Bone marrow (tissue), 2 donors: ENCODE data around the gene MBOAT7.
A peak's percentile ranks its signal among the peaks of the same experiment; 100 is the strongest.

Experiments used
- DNase-seq, 2 donors: peaks; one replicate each; lab custom pipeline; 2025; lab: John Stamatoyannopoulos, UW

The MBOAT7 gene

GRCh38 chr19:54141356-54141755 is 48.0 kb downstream of the MBOAT7 start:
- no peak for DNase-seq

GRCh38 chr19:54138489-54139256 is 50.7 kb downstream of the MBOAT7 start:
- DNase-seq = no peak

GRCh38 chr19:54137699-54138488 is 51.5 kb downstream of the MBOAT7 start, which contains the start of gene CNOT3:
Gene CNOT3 (plus strand): TSS chr19:54137762. CDS start chr19:54142979, 5,217 bp downstream.
- DNase-seq = no peak

DNA sequence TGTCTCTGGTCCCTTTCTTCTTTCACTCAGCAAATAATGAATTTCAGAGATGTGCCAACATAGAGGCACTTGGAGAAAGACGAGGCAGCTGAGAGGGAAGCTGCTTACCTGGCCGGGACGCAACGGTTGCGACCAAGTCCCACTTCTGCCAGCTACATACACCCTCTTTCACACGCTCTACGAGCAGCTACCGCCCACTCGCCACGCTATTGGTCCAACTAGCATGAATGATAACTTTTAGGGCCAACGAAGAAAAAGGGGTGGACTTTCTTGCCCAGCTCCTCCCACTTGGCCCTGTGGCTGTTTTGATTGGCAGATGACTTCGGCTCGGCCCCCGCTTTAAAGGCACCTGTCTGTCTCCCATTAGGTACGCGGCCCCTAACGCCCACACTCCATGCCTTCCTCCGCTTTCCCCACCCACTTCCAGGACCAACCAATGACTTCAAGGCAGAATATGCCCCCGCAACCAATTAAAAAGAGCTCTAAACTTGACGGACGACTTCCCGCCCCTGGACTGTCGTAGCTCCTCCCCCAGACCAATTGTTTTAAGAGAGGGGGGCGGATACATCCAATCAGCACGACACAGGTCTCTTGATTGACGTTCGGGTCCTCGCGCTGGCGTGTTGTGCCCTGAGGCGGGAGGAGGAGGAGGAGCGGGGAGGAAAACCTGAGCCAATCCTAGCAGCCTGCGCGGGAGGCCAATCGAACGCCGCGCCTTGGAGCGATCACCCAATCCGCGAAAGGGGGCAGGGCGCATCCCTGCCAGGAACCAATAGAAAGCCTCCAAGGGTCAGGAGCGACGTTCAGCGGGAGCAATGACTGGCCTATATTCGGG is 52.3 kb downstream of the MBOAT7 start:
- DNase-seq = peak; percentile 96 to 100

DNA sequence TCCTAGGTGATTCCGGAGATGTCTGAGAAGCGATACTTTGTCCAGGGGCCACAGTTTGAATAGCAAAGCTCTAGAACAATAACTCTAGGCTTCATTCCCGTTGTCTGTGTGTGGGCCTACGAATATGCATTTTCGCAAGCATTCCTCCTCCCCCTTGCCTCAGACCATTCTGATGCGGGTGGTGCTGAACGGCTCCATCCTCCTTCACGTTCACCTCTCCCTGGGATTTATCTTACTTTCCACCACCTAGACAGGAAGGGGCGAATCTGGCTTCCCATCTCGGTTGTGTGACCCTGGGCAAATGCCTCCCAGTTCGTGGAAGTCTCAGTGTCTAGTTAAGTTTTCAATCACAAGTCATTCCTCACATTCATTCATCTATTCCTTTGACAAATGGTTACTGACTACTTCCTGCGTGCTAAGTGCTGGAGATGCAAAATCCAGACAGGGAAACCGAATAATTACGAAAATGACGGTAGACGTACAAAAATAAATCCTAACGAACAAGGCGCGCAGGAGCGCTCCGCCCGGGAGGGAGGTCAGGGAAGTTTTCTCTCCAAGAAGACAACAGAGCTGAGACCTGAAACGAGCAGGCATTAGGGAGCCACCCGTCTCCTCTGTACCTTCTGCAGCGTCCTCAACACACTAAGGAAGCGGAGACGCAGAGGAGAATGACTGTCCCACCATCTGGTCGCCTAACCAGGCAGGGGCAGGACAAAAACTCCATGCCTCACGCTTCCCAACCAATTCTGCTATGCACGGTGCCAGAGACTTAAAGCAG is 53.1 kb downstream of the MBOAT7 start:
- no peak for DNase-seq

- DNase-seq = no peak
These were observed 55.3 kb downstream of the MBOAT7 start for GRCh38 chr19:54133957-54134590.

DNA sequence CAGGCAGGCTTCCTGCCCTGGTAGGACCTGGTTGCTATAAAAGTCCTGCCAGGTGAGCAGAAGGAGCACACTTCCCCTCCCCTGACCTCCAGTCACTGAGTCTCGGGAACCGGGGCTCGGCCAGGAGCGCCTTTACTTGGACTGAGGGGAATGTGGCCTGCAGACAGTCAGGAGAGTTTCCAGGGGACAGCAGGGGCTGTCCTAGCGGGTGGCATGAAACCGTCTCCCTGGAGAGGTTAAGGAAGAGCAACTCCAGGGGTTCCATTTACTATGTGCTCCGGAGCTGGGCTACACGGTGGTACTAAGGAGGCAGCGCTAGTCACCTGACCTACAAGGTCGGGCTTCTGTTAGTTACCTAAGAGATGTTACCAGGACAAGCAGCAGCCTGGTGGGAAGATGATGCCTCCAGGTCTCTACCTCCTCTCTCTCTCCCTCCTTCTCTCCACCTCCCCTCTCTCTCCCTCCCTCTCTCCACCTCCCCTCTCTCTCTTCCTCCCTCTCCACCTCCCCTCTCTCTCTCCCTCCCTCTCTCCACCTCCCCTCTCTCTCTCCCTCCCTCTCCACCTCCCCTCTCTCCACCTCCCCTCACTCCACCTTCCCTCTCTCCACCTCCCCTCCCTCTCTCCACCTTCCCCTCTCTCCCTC is 55.9 kb downstream of the MBOAT7 start:
- DNase-seq = no peak

DNA sequence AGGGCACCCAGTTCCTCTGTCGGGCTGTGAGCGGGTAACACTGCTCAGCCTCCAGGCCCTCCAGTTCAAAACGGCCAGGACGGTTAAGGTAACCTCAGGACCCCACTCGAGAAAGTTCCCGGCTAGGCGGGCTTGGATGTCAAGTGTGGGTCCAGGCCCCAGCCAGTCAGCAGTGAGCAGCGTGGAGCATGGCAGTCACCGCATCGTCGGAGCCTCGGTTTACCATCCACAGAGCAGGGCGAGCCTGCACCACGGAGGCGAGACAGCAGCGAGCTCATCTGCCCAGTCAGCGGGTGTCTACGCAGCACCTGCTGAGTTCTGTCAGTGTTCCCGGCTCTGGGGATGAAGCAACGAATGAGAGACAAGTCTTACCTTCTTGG is 59.8 kb downstream of the MBOAT7 start:
- DNase-seq = no peak

DNA sequence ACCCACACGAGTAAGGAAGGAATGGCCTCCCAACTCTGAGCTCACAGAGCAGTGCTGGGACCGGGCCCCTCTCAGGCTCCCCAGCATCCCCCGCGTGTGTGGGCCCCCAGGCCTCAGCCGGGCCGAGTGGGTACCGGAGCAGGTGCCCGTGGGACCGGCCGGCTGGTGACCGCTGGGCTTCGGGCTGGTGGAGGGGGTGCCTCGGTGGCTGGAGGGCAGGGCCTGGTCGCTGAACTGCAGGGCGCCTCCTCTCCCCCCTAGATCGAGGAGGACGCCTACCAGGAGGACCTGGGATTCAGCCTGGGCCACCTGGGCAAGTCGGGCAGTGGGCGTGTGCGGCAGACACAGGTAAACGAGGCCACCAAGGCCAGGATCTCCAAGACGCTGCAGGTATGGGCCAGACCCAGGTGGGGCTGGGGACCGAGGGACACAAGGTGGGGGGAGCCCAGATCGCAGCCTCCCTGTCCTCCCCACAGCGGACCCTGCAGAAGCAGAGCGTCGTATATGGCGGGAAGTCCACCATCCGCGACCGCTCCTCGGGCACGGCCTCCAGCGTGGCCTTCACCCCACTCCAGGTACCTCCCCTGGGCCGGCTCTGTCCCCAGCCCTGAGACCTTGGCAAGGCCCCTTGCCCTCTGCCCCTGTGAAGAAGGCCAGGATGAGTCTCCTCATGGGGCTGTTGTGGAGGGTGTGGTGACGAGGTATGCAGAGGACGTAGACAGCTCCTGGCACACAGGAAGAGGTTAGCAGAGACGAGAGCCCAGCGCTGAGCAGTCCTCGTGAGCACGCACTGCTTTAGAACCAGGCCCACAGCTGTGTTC is 60.4 kb downstream of the MBOAT7 start:
- DNase-seq = no peak

- no peak for DNase-seq
These were observed 61.0 kb downstream of the MBOAT7 start for GRCh38 chr19:54128441-54128725.

DNA sequence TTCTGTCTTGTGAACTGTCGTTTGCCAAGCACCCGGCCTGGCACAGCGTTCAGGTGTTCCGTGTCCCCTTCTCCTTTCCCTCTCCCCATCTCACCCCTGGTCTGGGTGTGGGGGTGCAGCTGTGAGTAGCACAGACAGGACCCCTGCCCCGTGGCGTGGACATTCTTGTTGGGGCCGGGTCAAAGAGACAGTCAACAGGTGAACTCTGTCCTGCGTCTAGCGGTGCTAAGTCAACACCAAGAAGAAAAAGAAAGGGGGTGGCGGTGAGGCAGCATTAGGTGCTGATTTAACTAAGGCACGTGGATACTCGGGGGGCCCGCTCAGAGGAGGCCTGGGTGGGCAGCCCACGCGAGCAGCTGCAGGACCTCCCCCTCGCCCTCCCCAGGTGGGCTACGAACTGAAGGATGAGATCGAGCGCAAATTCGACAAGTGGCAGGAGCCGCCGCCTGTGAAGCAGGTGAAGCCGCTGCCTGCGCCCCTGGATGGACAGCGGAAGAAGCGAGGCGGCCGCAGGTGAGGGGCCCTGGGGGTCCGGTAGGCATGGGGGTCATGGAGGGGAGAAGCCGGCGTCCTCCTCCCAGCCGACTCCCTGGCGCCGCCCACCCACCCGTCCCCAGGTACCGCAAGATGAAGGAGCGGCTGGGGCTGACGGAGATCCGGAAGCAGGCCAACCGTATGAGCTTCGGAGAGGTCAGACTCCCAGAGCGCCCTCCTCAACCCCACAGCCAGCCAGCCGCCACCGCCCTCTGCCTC is 61.5 kb downstream of the MBOAT7 start:
- DNase-seq = no peak

DNA sequence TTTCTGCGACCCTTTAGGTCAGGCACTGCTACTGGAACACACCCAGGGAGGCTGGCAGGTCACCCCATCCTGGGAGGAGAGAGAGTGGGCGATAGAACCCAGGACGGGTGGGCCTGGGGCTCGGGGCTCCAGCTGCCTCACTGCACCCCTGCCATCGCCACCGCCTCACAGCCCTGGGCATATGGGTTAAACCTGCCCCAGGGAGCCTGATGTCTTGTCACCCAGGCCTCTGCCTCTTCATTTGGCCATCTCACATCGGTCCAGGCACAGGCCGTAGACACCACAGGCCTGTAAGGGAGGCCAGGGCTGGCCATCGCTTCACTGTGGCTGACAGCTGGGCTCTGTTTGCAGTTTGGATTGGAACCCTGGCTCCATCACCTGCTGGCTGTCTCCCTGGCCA is 63.7 kb downstream of the MBOAT7 start:
- no peak for DNase-seq

GRCh38 chr19:54124393-54124792 is 65.0 kb downstream of the MBOAT7 start:
- no peak for DNase-seq

GRCh38 chr19:54123682-54124081 is 65.7 kb downstream of the MBOAT7 start:
- no peak for DNase-seq
